ENCODE measurements around the gene MSI2. TPM values are rescaled to one million over a fixed set of nuclear protein-coding genes. Genes with fewer than 3 reads are reported as not detected.

Gene MSI2
- total and polyA plus RNA-seq, 9 of the 15 experiments (the other 6 are each of a cell fraction or from before 2014, with no cell fraction given) = 4.6 to 61.8 (median 42.4) TPM

DNA sequence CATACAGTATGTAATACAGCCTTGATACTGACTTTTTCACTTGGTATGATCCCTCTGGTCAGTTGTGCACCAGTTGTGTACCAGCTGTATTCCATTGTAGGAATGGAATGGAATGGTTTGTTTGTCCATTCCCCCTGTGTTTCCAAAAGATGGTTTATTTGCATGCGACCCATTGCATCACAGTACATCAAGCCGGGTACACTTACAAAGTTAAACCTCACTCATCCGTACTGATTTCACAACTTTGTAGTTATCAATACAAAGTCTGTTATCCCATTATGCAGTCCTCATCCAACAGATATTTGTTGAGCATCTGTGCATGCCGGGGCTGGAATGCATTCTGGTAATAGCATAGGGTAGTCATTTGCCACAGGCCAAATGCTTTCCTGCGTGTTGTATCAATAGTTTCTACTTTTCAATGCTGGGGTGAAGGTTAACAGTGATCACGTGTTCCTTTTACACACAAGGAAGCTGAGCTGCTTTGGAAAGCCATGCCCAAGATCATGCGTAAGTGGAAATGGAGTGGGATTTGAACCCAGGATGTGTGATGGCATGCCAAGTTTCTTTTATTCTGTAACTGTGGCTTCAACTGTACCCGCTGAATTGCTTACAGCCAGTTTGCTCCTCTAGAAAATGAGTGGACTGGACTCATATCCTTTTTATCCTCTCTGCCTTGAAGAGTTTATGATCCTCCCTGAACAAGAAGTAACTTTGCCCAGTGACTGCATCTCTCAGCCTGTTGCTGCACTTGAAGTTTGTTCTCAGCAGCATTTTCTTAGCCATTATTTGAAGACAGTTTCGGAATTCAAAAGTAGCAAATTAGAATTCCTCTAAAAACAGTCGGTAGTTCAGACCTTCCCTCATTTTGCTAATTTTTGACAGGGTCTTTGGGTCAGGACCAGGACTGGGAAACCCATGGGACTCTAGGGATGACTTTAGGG is 260.2 kb downstream of the MSI2 start:
- Histone ChIP-seq H3K79me2 (ENCODE audit: control insufficient read depth, insufficient read depth, low read length) (no peaks in the 10 kb centered on the region), H3K27ac (ENCODE audit: extremely low read depth, low read depth, low read length) (no peak overlapping the region), H3K9ac (ENCODE audit: insufficient read depth in 1 of 2, low read depth in 2 of 2, low read length in 2 of 2) (no peak overlapping the region), H3K27me3 (ENCODE audit: control insufficient read depth in 2 of 2, insufficient read depth in 2 of 2, low read length in 2 of 2) (no peaks in the 10 kb centered on the region), H3K9me3 (replicated peaks; ENCODE audit: control insufficient read depth, insufficient read depth, low read depth, low read length) (no peaks in the 10 kb centered on the region), H4K20me1 (replicated peaks; ENCODE audit: control insufficient read depth, insufficient read depth, low read length) (peaks cover 9% of the 10 kb centered on the region; the same call in 1 of the 2 replicates), H3K4me3 (no peak overlapping the region), H2AFZ (ENCODE audit: low read depth, low read length) (no peak overlapping the region), H3K36me3 (ENCODE audit: control insufficient read depth, insufficient read depth, low read length) (no peaks in the 10 kb centered on the region), H3K4me1 (replicated peaks in 1 of 2; ENCODE audit: control insufficient read depth in 2 of 2, insufficient read depth in 2 of 2, low read length in 2 of 2) (peaks cover 0 to 5% of the 10 kb centered on the region in 2 experiments; a peak in 1 of 5 replicates), H3K9me1 (ENCODE audit: control insufficient read depth, insufficient read depth, low read length) (no peaks in the 10 kb centered on the region), H3K4me2 (ENCODE audit: insufficient read depth, low read length) (no peak overlapping the region)
- POLR2A ChIA-PET = no interaction called here
- FAIRE-seq = no peak
- in situ Hi-C loops (cut with MboI) = no loop called here
- CTCF ChIA-PET (ENCODE audit: low intra/inter-chr PET ratio) = interaction anchor here (0.6 kb wide), 1 partner anchor 272 kb away, joined by 4 read pairs; no protein-coding TSS in a partner anchor
- no peak for ATAC-seq
- TF ChIP-seq CBX5 (IDR thresholded peaks at IDR 0.05; ENCODE audit: borderline replicate concordance, low read depth) (no peak), PHF20 (IDR thresholded peaks at IDR 0.05; ENCODE audit: partially characterized antibody) (no peak), GABPA (tag; conservative IDR thresholded peaks at IDR 0.05; ENCODE audit: low read depth) (no peak)
- TF ChIP-seq, protein P1, sequence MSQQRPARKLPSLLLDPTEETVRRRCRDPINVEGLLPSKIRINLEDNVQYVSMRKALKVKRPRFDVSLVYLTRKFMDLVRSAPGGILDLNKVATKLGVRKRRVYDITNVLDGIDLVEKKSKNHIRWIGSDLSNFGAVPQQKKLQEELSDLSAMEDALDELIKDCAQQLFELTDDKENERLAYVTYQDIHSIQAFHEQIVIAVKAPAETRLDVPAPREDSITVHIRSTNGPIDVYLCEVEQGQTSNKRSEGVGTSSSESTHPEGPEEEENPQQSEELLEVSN (IDR thresholded peaks at IDR 0.05; ENCODE audit: borderline replicate concordance in 1 of 2, extremely low read depth in 1 of 2, insufficient read depth in 1 of 2, insufficient read length in 1 of 2, low read depth in 1 of 2, low read length in 1 of 2, poor library complexity in 1 of 2, severe bottlenecking in 1 of 2) = no peak
- BruUV-seq (replicated peaks) = no TSS peak
- no peak for DNase-seq (ENCODE audit: extremely low read depth in 1 of 4, low spot score in 3 of 4)
- 75% methylated on average over 10 of the region's 10 CpGs for WGBS (ENCODE audit: insufficient coverage, low coverage, missing lambda C conversion rate)
- intact Hi-C loops (cut with micrococcal nuclease) = no loop called here

Measured in K562 (cell line).